ENCODE data around the gene P4HA2.

Gene P4HA2

DNA sequence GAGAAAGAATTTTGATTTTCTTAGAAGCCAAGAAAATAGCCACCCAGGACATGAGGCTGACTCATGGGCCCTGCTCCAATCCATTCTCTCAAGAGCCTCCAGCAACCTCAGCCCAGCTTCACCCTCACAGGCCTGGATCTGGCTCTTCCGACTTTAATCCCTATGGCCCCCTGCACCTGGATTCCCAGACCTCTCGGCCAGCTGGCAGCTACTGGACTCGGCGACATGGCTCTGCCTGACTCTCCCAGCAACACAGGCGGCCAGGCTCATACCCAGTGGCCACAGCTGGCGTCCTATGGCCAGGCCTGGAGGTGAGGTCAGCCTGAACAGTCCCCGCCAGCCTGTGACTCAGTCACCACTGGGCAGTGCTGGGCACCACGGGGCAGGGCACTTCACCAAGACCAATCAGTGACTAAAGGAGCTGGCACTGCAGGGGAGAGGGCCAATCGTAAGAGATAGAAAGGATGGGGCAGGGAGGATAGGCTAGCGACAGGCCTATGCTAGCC lies 23.6 kb upstream of the P4HA2 start:
- H2AFZ ChIP-seq (ENCODE audit: low read length), result no peak overlapping the region
- H3K36me3 ChIP-seq (replicated peaks; ENCODE audit: insufficient read depth, low read length), result no peaks in the 10 kb centered on the region
- H3K4me2 ChIP-seq (ENCODE audit: low read depth, low read length), result no peak overlapping the region
- no peaks in the 10 kb centered on the region for H3K79me2 ChIP-seq (ENCODE audit: low read length)
- DNase-seq, result no peak
- H4K20me1 ChIP-seq (ENCODE audit: insufficient read depth, low read length), result no peaks in the 10 kb centered on the region
- no peaks in the 10 kb centered on the region for H3K4me1 ChIP-seq (ENCODE audit: low read length)
- no peaks in the 10 kb centered on the region for H3K9me3 ChIP-seq (replicated peaks; ENCODE audit: insufficient read depth, low read length)
- H3K9ac ChIP-seq (ENCODE audit: low read length), result no peak overlapping the region
- H3K27ac ChIP-seq (ENCODE audit: low read length), result no peak overlapping the region
- H3K4me3 ChIP-seq (ENCODE audit: low read length), result no peak overlapping the region
- no peaks in the 10 kb centered on the region for H3K27me3 ChIP-seq (replicated peaks; ENCODE audit: insufficient read depth, low read length)
- TF ChIP-seq, protein P1, sequence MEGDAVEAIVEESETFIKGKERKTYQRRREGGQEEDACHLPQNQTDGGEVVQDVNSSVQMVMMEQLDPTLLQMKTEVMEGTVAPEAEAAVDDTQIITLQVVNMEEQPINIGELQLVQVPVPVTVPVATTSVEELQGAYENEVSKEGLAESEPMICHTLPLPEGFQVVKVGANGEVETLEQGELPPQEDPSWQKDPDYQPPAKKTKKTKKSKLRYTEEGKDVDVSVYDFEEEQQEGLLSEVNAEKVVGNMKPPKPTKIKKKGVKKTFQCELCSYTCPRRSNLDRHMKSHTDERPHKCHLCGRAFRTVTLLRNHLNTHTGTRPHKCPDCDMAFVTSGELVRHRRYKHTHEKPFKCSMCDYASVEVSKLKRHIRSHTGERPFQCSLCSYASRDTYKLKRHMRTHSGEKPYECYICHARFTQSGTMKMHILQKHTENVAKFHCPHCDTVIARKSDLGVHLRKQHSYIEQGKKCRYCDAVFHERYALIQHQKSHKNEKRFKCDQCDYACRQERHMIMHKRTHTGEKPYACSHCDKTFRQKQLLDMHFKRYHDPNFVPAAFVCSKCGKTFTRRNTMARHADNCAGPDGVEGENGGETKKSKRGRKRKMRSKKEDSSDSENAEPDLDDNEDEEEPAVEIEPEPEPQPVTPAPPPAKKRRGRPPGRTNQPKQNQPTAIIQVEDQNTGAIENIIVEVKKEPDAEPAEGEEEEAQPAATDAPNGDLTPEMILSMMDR (IDR thresholded peaks at IDR 0.05; ENCODE audit: low read length), result no peak
- TF ChIP-seq EZH2 (optimal IDR thresholded peaks at IDR 0.05; ENCODE audit: low read depth, low read length) (no peak), EZH2phosphoT487 (IDR thresholded peaks at IDR 0.05; ENCODE audit: low read length) (no peak)
- H3F3A ChIP-seq (ENCODE audit: insufficient read depth, low read length), result no peaks in the 10 kb centered on the region
- H3K9me2 ChIP-seq (replicated peaks; ENCODE audit: insufficient read depth, low read length), result no peaks in the 10 kb centered on the region

GRCh38 chr5:132250547-132250946 lies 22.9 kb upstream of the P4HA2 start:
- H4K20me1 ChIP-seq (ENCODE audit: insufficient read depth, low read length), result no peaks in the 10 kb centered on the region
- H3K27me3 ChIP-seq (replicated peaks; ENCODE audit: insufficient read depth, low read length), result no peaks in the 10 kb centered on the region
- no peak overlapping the region for H3K27ac ChIP-seq (ENCODE audit: low read length)
- no peaks in the 10 kb centered on the region for H3F3A ChIP-seq (ENCODE audit: insufficient read depth, low read length)
- no peak overlapping the region for H2AFZ ChIP-seq (ENCODE audit: low read length)
- H3K4me3 ChIP-seq (ENCODE audit: low read length), result no peak overlapping the region
- no peak overlapping the region for H3K4me2 ChIP-seq (ENCODE audit: low read depth, low read length)
- H3K9me2 ChIP-seq (replicated peaks; ENCODE audit: insufficient read depth, low read length), result no peaks in the 10 kb centered on the region
- no peaks in the 10 kb centered on the region for H3K9me3 ChIP-seq (replicated peaks; ENCODE audit: insufficient read depth, low read length)
- no peaks in the 10 kb centered on the region for H3K79me2 ChIP-seq (ENCODE audit: low read length)
- no peaks in the 10 kb centered on the region for H3K36me3 ChIP-seq (replicated peaks; ENCODE audit: insufficient read depth, low read length)
- H3K4me1 ChIP-seq (ENCODE audit: low read length), result no peaks in the 10 kb centered on the region
- no peak for DNase-seq
- no peak overlapping the region for H3K9ac ChIP-seq (ENCODE audit: low read length)
- TF ChIP-seq EZH2phosphoT487 (IDR thresholded peaks at IDR 0.05; ENCODE audit: low read length) (no peak), EZH2 (optimal IDR thresholded peaks at IDR 0.05; ENCODE audit: low read depth, low read length) (no peak)
- TF ChIP-seq, protein P1 (IDR thresholded peaks at IDR 0.05; ENCODE audit: low read length), result no peak

DNA sequence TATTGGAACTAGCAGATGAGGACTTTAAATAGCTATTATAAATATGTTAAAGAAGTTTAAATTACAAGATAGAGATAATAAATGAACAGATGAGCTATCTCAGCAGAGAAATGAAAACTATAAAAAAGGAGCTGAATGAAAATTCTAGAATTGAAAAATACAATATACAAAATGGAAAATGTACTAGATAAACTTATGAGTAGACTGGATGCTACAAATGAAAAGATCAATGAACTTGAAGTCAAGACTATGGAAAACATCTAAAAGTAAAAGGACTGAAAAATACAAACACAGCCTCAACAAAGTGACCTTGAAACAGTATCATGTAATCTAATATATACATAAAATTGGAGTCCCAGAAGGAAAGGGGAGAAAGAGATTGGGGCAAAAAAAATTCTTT lies 19.2 kb upstream of the P4HA2 start:
- DNase-seq, result no peak
- H3K27ac ChIP-seq (ENCODE audit: low read length), result no peak overlapping the region
- H3F3A ChIP-seq (ENCODE audit: insufficient read depth, low read length), result no peaks in the 10 kb centered on the region
- TF ChIP-seq, protein P1 (IDR thresholded peaks at IDR 0.05; ENCODE audit: low read length), result no peak
- TF ChIP-seq EZH2 (optimal IDR thresholded peaks at IDR 0.05; ENCODE audit: low read depth, low read length) (no peak), EZH2phosphoT487 (IDR thresholded peaks at IDR 0.05; ENCODE audit: low read length) (no peak)
- no peak overlapping the region for H3K9ac ChIP-seq (ENCODE audit: low read length)
- H3K9me3 ChIP-seq (replicated peaks; ENCODE audit: insufficient read depth, low read length), result no peaks in the 10 kb centered on the region
- no peaks in the 10 kb centered on the region for H3K36me3 ChIP-seq (replicated peaks; ENCODE audit: insufficient read depth, low read length)
- no peaks in the 10 kb centered on the region for H3K9me2 ChIP-seq (replicated peaks; ENCODE audit: insufficient read depth, low read length)
- H3K4me1 ChIP-seq (ENCODE audit: low read length), result no peaks in the 10 kb centered on the region
- H4K20me1 ChIP-seq (ENCODE audit: insufficient read depth, low read length), result no peaks in the 10 kb centered on the region
- H2AFZ ChIP-seq (ENCODE audit: low read length), result no peak overlapping the region
- no peaks in the 10 kb centered on the region for H3K27me3 ChIP-seq (replicated peaks; ENCODE audit: insufficient read depth, low read length)
- H3K4me3 ChIP-seq (ENCODE audit: low read length), result no peak overlapping the region
- no peaks in the 10 kb centered on the region for H3K79me2 ChIP-seq (ENCODE audit: low read length)
- H3K4me2 ChIP-seq (ENCODE audit: low read depth, low read length), result no peak overlapping the region

Data from MM.1S (cell line).